ENCODE data around the gene MICAL3. TPM values are rescaled to one million over a fixed set of nuclear protein-coding genes. Genes with fewer than 3 reads are reported as not detected.

Gene MICAL3
- total and polyA plus RNA-seq, 7 donors, result 9.6 to 94.2 (median 35.0) TPM

DNA sequence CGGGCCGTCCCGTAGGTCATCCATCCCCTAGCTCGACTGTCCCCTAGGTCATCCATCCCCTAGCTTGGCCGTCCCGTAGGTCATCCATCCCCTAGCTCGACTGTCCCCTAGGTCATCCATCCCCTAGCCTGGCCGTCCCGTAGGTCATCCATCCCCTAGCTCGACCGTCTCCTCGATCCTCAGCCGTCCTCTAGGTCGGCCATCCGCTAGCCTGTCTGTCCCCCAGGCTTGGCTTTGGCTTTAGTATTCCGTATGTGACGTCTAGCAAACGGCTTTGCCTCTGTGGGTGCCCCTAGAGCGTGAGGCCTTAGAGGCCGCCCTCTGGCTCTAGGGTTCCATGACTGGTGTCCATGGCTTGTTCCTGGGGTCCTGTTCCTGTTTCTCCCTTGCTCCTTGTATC lies 209.5 kb downstream of the MICAL3 start:
- no peaks in the 10 kb centered on the region for H3K9me3 ChIP-seq
- WGBS, 2 donors, result 96 to 97% methylated on average over 20 of the region's 20 CpGs
- no peak for TF ChIP-seq POLR2A (IDR thresholded peaks at IDR 0.05)
- DNase-seq, result no peak
- intact Hi-C loops (cut with DNase I), result no loop called here
- no peak overlapping the region for H3K4me3 ChIP-seq
- no peaks in the 10 kb centered on the region for H3K4me1 ChIP-seq
- no peaks in the 10 kb centered on the region for H3K27me3 ChIP-seq
- no peak overlapping the region for H3K27ac ChIP-seq
- peaks cover 21 to 100% (median 62%) of the 10 kb centered on the region in 4 donors for H3K36me3 ChIP-seq

DNA sequence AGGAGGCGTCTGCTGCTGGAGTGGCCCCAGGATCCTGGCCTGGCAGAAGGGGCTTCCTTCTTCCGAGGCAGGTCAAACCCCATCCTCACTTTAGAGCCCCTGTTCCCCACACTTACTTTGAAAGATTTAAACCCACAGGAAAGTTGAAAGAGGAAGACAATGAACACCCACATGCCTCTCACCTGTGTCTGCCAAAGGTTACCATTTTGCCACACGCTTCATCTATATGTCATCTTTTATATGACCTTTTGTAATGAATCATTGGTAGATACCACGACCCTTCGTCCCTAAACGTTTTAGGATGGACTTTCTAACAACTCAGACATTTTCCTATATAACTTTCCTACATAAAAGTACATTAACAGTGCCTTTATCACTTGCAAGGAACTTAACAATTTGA lies 210.3 kb downstream of the MICAL3 start:
- intact Hi-C loops (cut with DNase I), result no loop called here
- Histone ChIP-seq H3K4me3 (no peak overlapping the region), H3K4me1 (no peaks in the 10 kb centered on the region), H3K36me3 (peaks cover 21 to 100% (median 58%) of the 10 kb centered on the region in 4 donors), H3K27ac (no peak overlapping the region), H3K9me3 (no peaks in the 10 kb centered on the region), H3K27me3 (no peaks in the 10 kb centered on the region)
- TF ChIP-seq EP300 (IDR thresholded peaks at IDR 0.05) (no peak), POLR2AphosphoS5 (IDR thresholded peaks at IDR 0.05) (no peak), POLR2A (IDR thresholded peaks at IDR 0.05) (no peak)
- TF ChIP-seq, protein P1, sequence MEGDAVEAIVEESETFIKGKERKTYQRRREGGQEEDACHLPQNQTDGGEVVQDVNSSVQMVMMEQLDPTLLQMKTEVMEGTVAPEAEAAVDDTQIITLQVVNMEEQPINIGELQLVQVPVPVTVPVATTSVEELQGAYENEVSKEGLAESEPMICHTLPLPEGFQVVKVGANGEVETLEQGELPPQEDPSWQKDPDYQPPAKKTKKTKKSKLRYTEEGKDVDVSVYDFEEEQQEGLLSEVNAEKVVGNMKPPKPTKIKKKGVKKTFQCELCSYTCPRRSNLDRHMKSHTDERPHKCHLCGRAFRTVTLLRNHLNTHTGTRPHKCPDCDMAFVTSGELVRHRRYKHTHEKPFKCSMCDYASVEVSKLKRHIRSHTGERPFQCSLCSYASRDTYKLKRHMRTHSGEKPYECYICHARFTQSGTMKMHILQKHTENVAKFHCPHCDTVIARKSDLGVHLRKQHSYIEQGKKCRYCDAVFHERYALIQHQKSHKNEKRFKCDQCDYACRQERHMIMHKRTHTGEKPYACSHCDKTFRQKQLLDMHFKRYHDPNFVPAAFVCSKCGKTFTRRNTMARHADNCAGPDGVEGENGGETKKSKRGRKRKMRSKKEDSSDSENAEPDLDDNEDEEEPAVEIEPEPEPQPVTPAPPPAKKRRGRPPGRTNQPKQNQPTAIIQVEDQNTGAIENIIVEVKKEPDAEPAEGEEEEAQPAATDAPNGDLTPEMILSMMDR (IDR thresholded peaks at IDR 0.05), result no peak
- DNase-seq, result no peak
- 87 to 88% methylated on average over 6 of the region's 6 CpGs for WGBS, 2 donors

DNA sequence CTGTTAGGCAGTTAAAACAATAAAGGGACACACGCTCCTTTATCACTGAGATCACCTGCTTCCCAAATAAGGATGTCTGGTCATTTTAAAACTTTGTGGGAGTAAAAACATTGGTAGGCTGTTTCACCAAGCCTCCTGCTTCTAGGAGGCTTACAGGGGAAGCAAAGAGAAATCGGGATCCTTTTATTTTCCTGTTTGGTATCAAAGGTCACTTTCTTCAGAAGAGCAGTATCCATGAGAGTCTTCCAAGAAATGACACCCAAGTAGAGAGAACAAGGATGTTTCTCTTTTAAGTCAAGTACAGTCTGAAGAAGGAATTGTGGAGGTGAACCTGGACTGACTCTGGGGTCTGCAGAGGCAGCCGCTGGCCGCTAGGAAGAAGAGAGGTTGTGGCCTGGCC lies 213.2 kb downstream of the MICAL3 start:
- 44 to 83% methylated on average over 4 of the region's 4 CpGs for WGBS, 2 donors
- Histone ChIP-seq H3K27me3 (no peaks in the 10 kb centered on the region), H3K9me3 (no peaks in the 10 kb centered on the region), H3K27ac (no peak overlapping the region), H3K4me3 (no peak overlapping the region), H3K36me3 (peaks cover 22 to 100% (median 54%) of the 10 kb centered on the region in 4 donors), H3K4me1 (peaks cover 0 to 6% (median 1%) of the 10 kb centered on the region in 4 donors)
- intact Hi-C loops (cut with DNase I), result no loop called here
- DNase-seq, result no peak
- TF ChIP-seq, protein P1 (IDR thresholded peaks at IDR 0.05), result no peak
- TF ChIP-seq EP300 (IDR thresholded peaks at IDR 0.05) (no peak), POLR2A (IDR thresholded peaks at IDR 0.05) (no peak), POLR2AphosphoS5 (IDR thresholded peaks at IDR 0.05) (no peak)

GRCh38 chr22:17810570-17811116 lies 213.7 kb downstream of the MICAL3 start:
- Histone ChIP-seq H3K4me1 (peaks cover 0 to 6% (median 1%) of the 10 kb centered on the region in 4 donors), H3K36me3 (peaks cover 17 to 100% (median 52%) of the 10 kb centered on the region in 4 donors), H3K27ac (no peak overlapping the region), H3K27me3 (no peaks in the 10 kb centered on the region), H3K4me3 (no peak overlapping the region), H3K9me3 (no peaks in the 10 kb centered on the region)
- intact Hi-C loops (cut with DNase I), result no loop called here
- TF ChIP-seq POLR2A (IDR thresholded peaks at IDR 0.05) (no peak), POLR2AphosphoS5 (IDR thresholded peaks at IDR 0.05) (no peak), EP300 (IDR thresholded peaks at IDR 0.05) (no peak)
- TF ChIP-seq, protein P1 (IDR thresholded peaks at IDR 0.05), result no peak
- DNase-seq, result no peak
- WGBS, 2 donors, result 34 to 75% methylated on average over 12 of the region's 12 CpGs

GRCh38 chr22:17808693-17809403 lies 215.5 kb downstream of the MICAL3 start:
- DNase-seq, result no peak
- no peaks in the 10 kb centered on the region for H3K27me3 ChIP-seq
- peaks cover 13 to 100% (median 52%) of the 10 kb centered on the region in 4 donors for H3K36me3 ChIP-seq
- H3K27ac ChIP-seq, result peak overlapping the region in 2 of 4 donors; percentile 41 to 50
- TF ChIP-seq POLR2A (IDR thresholded peaks at IDR 0.05) (no peak), POLR2AphosphoS5 (IDR thresholded peaks at IDR 0.05) (no peak), EP300 (IDR thresholded peaks at IDR 0.05) (no peak)
- TF ChIP-seq, protein P1 (IDR thresholded peaks at IDR 0.05), result no peak
- peaks cover 0 to 6% (median 1%) of the 10 kb centered on the region in 4 donors for H3K4me1 ChIP-seq
- WGBS, 2 donors, result 56 to 84% methylated on average over 25 of the region's 25 CpGs
- no peak overlapping the region for H3K4me3 ChIP-seq
- intact Hi-C loops (cut with DNase I), result no loop called here
- H3K9me3 ChIP-seq, result no peaks in the 10 kb centered on the region
